Measurements from ENCODE around the gene TGFBR3L. TPM values are rescaled to one million over a fixed set of nuclear protein-coding genes. Genes with fewer than 3 reads are reported as not detected.
A peak's percentile ranks its signal among the peaks of the same experiment; 100 is the strongest.

TGFBR3L gene
- total and polyA plus RNA-seq, 2 of the 13 experiments (the other 11 are each of a cell fraction or from before 2014, with no cell fraction given) = 0.20 to 1.0 TPM

DNA sequence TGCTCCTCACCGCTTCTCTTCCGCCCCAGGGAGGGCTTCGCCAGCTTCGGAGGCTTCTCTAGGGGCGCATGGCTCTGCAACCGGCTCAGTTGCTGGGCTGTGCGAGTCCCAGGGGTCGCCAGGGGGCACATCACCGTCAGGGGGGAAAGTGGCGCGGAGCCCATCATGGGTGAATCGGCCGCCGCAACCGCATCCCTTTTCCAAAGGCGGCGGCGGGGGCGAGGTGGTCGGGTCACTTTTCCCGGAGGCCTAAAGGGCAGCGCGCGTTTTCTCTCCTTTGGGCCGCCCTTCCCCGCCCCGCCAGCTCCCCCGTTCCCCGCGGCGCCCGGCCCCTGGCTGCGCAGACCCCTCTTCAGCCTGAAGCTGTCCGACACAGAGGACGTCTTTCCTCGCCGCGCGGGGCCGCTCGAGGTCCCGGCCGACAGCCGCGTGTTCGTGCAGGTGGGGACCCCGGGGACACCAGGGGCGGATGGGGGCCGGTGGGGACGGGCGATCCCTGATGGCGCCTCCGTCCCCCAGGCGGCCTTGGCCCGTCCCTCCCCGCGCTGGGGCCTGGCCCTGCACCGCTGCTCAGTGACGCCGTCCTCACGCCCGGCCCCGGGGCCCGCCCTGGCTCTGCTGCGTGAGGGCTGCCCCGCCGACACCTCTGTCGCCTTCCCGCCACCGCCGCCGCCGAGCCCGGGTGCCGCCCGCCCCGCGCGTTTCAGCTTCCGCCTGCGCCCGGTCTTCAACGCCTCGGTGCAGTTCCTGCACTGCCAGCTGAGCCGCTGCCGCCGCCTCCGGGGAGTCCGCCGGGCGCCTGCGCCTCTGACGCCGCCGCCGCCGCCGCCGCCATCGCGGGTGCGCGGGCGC is 1.7 kb downstream of the TGFBR3L start:
- POLR2A ChIA-PET = interaction anchor here (1.1 to 6.4 kb wide), 3 partner anchors 9 to 28 kb away, joined by 3 to 85 read pairs (median 83); partner anchors contain the start of genes MAP2K7 and TIMM44
- H2AFZ ChIP-seq (ENCODE audit: low read length) = no peak overlapping the region
- in situ Hi-C loops (cut with HindIII; ENCODE audit: extremely low pct_ligation_motif_present, low pct_unique_long_range_greater_than_20kb) (no loop called here), intact Hi-C loops (cut with micrococcal nuclease; ENCODE audit: unreplicated experiment) (no loop called here)
- H3K4me1 ChIP-seq (ENCODE audit: insufficient read depth, low read length) = peaks cover 38% of the 10 kb centered on the region
- peaks cover 4 to 6% of the 10 kb centered on the region in 2 experiments; a peak in 2 of 5 replicates for H3K36me3 ChIP-seq (replicated peaks in 1 of 2; ENCODE audit: control insufficient read depth in 1 of 2, insufficient read depth in 2 of 2, low read length in 2 of 2)
- DNase-seq (ENCODE audit: low spot score) (no peak), FAIRE-seq (no peak), ATAC-seq (peak; percentile 34)
- WGBS (ENCODE audit: low lambda C conversion rate) = 4% methylated on average over 11 of the region's 104 CpGs
- BruUV-seq (replicated peaks) = no TSS peak
- H3K9ac ChIP-seq (ENCODE audit: insufficient read depth, low read depth, low read length) = peak overlapping the region; percentile 52
- H3K9me3 ChIP-seq (ENCODE audit: low read length) = no peaks in the 10 kb centered on the region
- H3K4me3 ChIP-seq (replicated peaks in 1 of 3; ENCODE audit: insufficient read depth in 1 of 3, low read depth in 2 of 3, low read length in 3 of 3) = peak overlapping the region; percentile 40 to 70 (median 57)
- no peaks in the 10 kb centered on the region; a peak in 1 of 5 replicates for H3K27me3 ChIP-seq (ENCODE audit: control insufficient read depth in 1 of 2, insufficient read depth in 2 of 2, low read length in 2 of 2)
- peak overlapping the region; percentile 89 for H3K4me2 ChIP-seq (ENCODE audit: low read depth, low read length)
- CTCF ChIA-PET (ENCODE audit: low intra/inter-chr PET ratio, low total read pairs) = no interaction called here
- H4K20me1 ChIP-seq (ENCODE audit: insufficient read depth, low read length) = peaks cover 5% of the 10 kb centered on the region; the same call in 1 of the 2 replicates
- peak overlapping the region; percentile 30 for H3K27ac ChIP-seq (ENCODE audit: extremely low read length, insufficient read depth, low read length)
- H3K79me2 ChIP-seq (ENCODE audit: insufficient read depth, low read length) = no peaks in the 10 kb centered on the region
- TF ChIP-seq ZNF605 (CRISPR knock-in tag; IDR thresholded peaks at IDR 0.05) = 0 out of 2 replicates have a peak, but pooled peaks have one; percentile 12
- peak; percentile 61 for TF ChIP-seq ZNF777 (CRISPR knock-in tag; IDR thresholded peaks at IDR 0.05)
- no peak for TF ChIP-seq ZNF292 (CRISPR knock-in tag; IDR thresholded peaks at IDR 0.05; ENCODE audit: borderline replicate concordance, low read depth)
- no peak for TF ChIP-seq SIN3A (IDR thresholded peaks at IDR 0.05; ENCODE audit: borderline replicate concordance, low read depth, low read length)
- TF ChIP-seq SKI (IDR thresholded peaks at IDR 0.05; ENCODE audit: partially characterized antibody) = peak; percentile 35
- peak; percentile 56; the same call in 1 of the 2 replicates for TF ChIP-seq ZNF451 (CRISPR knock-in tag; IDR thresholded peaks at IDR 0.05)
- TF ChIP-seq ZNF709 (CRISPR knock-in tag; IDR thresholded peaks at IDR 0.05) = peak; percentile 87; the same call in 1 of the 2 replicates
- no peak for TF ChIP-seq ZNF256 (CRISPR knock-in tag; conservative IDR thresholded peaks at IDR 0.05)
- TF ChIP-seq HOXA7 (CRISPR knock-in tag; IDR thresholded peaks at IDR 0.05) = 0 out of 2 replicates have a peak, but pooled peaks have one; percentile 40
- TF ChIP-seq E2F5 (CRISPR knock-in tag; conservative IDR thresholded peaks at IDR 0.05) = peak; percentile 73; the same call in 1 of the 2 replicates
- TF ChIP-seq TMF1 (CRISPR knock-in tag; IDR thresholded peaks at IDR 0.05; ENCODE audit: low read depth) = peak; percentile 71; the same call in 1 of the 2 replicates
- TF ChIP-seq ELF4 (CRISPR knock-in tag; IDR thresholded peaks at IDR 0.05; ENCODE audit: borderline replicate concordance) = no peak
- TF ChIP-seq ZNF660 (CRISPR knock-in tag; IDR thresholded peaks at IDR 0.05; ENCODE audit: borderline replicate concordance, low read depth) = no peak
- peak in 1 of 2 experiments; percentile 41; a peak in 1 of 4 replicates for TF ChIP-seq POLR2A (IDR thresholded peaks at IDR 0.05; ENCODE audit: insufficient read depth in 1 of 2, low read depth in 2 of 2, low read length in 2 of 2)
- TF ChIP-seq ZBTB34 (CRISPR knock-in tag; IDR thresholded peaks at IDR 0.05) = no peak
- TF ChIP-seq SP1 (IDR thresholded peaks at IDR 0.05) = no peak
- no peak for TF ChIP-seq SP1 (CRISPR knock-in tag; IDR thresholded peaks at IDR 0.05)

Measured in HepG2 (cell line).